HG03108 (cell line): ENCODE results near the gene C2CD2L.
"Not testable (repeated sequence)": the region's sequence is repeated elsewhere in the genome, so short reads cannot be mapped to it uniquely, and the experiment has no call there.

Source experiments
- ATAC-seq: cut with Tn5 transposase; IDR thresholded peaks from one replicate; pipeline ENCODE4 v1.9.1; 2021; ENCODE audit warnings: moderate library complexity; ENCODE audit not compliant: unreplicated experiment

Gene C2CD2L

DNA sequence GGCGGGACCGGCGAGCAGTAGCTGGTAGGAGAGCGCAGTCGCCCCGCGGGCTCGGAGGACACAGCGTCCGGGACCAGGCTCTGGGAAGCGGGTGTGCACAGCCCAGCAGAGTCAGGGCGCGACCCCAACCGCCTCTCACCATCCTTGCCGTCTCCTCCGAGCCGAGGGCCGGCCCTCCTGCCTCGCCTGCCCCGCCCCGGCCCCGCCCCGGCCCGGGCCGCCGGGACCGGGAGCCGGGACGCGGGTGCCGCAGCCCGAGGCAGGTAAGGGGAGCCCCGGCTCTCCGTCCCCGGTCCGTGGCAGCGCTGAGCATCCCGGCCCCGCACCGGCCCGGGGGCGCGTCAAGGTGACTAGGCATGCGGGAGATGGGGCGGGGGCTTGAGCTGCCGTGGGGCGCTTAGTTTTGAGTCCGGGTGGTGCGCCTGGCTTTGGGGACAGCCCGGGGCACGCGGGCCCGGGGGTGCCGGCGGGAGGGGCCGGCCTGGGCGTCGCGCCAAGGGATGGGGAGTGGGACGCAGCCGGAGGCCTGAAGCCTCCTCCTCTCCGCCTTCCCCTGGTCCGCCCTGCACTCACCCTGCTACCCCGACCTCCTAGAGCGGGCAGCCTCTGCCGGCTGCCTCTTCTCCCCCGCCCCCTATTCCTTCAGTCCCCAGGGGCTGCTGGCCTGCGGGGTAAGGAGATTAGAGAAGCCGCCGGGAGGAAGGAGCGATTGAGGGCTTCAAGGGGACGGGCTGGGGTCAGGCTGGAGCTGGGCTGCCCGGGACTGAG lies 42.1 kb downstream of the C2CD2L start, which contains the start of gene ABCG4:
ABCG4 (plus strand) TSS at position 35 of the 768 bp plus-strand sequence. CDS start 914 bp downstream, outside the sequence.
- ATAC-seq = no peak

- ATAC-seq = no peak
Measured at GRCh38 chr11:119149786-119150275, 42.7 kb downstream of the C2CD2L start.

DNA sequence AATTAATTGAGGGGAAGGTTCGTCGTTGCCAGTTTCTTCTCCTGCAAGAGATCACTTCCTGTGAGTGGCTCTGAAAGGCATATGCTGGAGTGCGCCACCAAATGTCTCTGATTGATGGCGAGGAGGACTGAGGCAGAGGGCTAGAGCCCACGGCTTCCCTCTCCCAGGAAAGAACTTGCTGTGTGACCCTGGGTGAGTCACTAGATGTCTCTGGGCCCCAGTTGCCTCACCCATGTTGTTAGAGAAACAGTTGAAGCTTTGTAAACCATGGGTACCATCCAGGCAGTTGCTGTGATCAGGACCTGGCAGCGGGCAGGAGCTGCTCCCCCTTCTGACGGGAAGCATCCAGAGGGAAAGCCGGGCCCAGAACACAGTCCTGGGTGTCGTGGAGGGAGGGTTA lies 44.9 kb downstream of the C2CD2L start:
- ATAC-seq = no peak

GRCh38 chr11:119152604-119153003 lies 45.5 kb downstream of the C2CD2L start:
- no peak for ATAC-seq

GRCh38 chr11:119153049-119153818 lies 46.1 kb downstream of the C2CD2L start:
- ATAC-seq = no peak

DNA sequence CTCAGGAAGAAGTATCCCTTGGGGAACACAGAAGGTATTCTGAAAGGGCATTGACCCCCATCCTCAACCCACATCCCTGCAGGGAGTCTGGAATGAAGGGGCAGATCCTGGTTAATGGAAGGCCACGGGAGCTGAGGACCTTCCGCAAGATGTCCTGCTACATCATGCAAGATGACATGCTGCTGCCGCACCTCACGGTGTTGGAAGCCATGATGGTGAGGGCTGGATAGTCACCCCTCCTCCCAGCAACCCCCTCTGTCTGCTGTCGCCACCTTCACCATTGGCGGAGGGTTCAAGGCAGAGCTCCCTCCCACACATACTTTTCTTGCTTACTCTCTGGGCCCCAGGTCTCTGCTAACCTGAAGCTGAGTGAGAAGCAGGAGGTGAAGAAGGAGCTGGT lies 47.0 kb downstream of the C2CD2L start:
- ATAC-seq = no peak

DNA sequence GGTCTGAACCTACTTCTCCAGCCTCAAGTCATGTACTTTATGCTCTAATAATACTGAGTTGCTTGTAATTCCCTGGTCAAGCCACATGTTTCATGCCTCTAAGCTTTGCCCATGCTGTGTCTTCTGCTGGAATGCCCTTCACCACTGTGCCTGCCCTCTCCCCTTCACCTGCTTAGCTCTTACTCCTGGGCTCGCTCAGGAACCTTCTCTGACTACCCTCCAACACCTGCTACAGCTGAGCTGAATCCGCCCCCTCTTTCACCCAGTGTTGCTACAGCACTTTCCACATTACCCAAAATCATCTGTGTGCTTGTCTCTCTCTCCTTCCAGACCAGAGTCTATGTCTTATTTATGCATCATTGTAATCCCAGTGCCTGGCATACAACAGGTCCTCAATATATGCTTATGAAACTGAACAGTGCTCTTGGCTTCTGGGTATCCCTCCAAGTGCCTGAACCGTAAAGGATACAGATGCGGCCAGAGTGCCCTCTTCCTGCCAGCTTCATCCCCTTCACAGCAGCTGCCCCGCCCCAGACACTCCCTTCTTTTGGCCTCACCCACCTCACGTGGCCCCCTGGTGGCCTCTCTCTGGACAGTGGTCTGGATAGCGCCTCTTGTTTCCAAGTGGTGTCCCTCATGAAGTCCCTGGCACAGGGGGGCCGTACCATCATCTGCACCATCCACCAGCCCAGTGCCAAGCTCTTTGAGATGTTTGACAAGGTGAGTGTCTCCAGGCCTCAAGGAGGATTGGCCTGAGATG lies 48.8 kb downstream of the C2CD2L start:
- no peak for ATAC-seq

- ATAC-seq = no peak
Measured at GRCh38 chr11:119156496-119156895, 49.4 kb downstream of the C2CD2L start.

- no peak for ATAC-seq
Measured at GRCh38 chr11:119157063-119157462, 49.9 kb downstream of the C2CD2L start.

DNA sequence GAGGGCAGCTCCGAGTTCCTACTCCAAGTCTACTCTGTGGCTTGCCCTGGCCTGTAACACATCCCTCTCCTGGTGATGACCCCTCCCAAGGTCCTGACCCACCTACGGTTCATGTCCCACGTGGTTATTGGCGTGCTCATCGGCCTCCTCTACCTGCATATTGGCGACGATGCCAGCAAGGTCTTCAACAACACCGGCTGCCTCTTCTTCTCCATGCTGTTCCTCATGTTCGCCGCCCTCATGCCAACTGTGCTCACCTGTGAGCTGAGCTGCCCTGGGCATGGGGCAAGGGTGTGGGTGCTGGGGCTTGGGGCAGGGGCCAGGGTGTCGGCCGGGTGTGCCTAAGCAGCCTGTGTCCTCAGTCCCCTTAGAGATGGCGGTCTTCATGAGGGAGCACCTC lies 51.3 kb downstream of the C2CD2L start:
- no peak for ATAC-seq

- ATAC-seq = no peak
Measured at GRCh38 chr11:119160151-119160550, 53.0 kb downstream of the C2CD2L start.

DNA sequence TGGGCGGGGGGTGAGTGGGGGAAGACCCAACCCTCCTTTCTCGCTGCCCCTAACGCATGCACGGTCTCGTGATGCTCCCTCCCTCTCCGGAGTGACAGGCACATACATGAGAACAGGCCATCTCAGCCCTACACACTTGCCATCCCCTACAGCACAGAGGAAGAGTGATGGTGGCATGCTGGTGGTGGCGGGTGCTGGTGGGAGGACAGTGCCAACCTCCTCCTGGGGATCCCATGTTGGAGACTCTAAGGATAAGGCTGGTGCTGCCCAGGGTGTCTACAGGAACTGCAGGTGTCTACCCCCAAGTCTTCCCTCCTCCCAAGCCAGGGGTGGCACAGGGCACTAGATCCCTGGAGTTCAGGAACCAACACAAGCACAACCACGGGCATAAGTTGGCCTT lies 54.7 kb downstream of the C2CD2L start:
- no peak for ATAC-seq

DNA sequence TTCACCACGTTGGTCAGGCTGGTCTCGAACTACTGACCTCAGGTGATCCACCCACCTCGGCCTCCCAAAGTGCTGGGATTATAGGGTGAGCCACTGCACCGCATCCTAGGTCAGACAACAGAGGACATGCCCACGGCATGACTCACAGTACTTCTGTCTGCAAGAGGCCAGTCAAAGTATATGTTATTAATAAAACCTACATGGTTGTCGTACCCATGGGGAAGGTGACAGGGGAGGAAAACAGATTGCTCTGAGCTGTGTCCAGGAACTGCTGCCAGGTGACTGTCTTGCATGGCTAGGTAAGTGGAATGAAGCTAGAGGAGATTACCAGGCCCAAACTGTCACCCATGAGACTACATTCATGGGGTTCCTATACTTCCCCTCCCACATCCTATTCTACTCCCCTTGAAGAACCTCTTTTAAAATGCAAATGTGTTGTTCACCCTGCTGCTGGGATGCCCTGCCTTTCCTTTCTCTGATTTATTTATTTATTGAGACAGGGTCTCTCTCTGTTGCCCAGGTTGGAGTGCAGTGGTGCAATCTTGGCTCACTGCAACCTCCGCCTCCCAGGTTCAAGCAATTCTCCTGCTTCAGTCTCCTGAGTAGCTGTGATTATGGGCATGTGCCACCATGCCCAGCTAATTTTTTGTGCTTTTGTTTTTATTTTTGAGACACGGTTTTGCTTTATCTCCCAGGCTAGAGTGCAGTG lies 59.4 kb downstream of the C2CD2L start:
- no peak for ATAC-seq

GRCh38 chr11:119167077-119167458 lies 59.9 kb downstream of the C2CD2L start:
- not testable (repeated sequence) for ATAC-seq

GRCh38 chr11:119167933-119168332 lies 60.8 kb downstream of the C2CD2L start:
- no peak for ATAC-seq
